Islet precursor cell (in vitro differentiated cells): Measurements from ENCODE around the gene TRIAP1.
"Not testable (repeated sequence)": the region's sequence is repeated elsewhere in the genome, so short reads cannot be mapped to it uniquely, and the experiment has no call there.

ENCODE experiments used
- DNase-seq: peaks from one replicate; pipeline ENCODE4 v3.0.0-alpha.2; 2018

Gene TRIAP1

GRCh38 chr12:120445911-120446843 is at the start of gene TRIAP1, which contains the start of gene GATC:
TRIAP1 (minus strand) TSS chr12:120446384; CDS start chr12:120446372, 12 bp downstream.
GATC (plus strand) TSS chr12:120446444; CDS start chr12:120446481, 37 bp downstream.
- peak; percentile 96 for DNase-seq

- no peak for DNase-seq
Observed at GRCh38 chr12:120495186-120495730, 49.1 kb upstream of the TRIAP1 start.

- DNase-seq, result no peak
Observed at GRCh38 chr12:120490833-120491512, 44.8 kb upstream of the TRIAP1 start.

GRCh38 chr12:120490325-120490724 is 44.1 kb upstream of the TRIAP1 start:
- DNase-seq, result no peak

GRCh38 chr12:120489018-120489417 is 42.8 kb upstream of the TRIAP1 start:
- DNase-seq, result no peak

- no peak for DNase-seq
Observed at GRCh38 chr12:120488057-120488640, 42.0 kb upstream of the TRIAP1 start.

- DNase-seq, result not testable (repeated sequence)
Observed at GRCh38 chr12:120487552-120487951, 41.4 kb upstream of the TRIAP1 start.

- DNase-seq, result no peak
Observed at GRCh38 chr12:120485961-120486881, 40.0 kb upstream of the TRIAP1 start.

GRCh38 chr12:120483621-120484020 is 37.4 kb upstream of the TRIAP1 start:
- no peak for DNase-seq

GRCh38 chr12:120481022-120481767 is 35.0 kb upstream of the TRIAP1 start:
- no peak for DNase-seq

- DNase-seq, result no peak
Observed at GRCh38 chr12:120480211-120480610, 34.0 kb upstream of the TRIAP1 start.

- DNase-seq, result no peak
Observed at GRCh38 chr12:120479458-120479857, 33.3 kb upstream of the TRIAP1 start.

- no peak for DNase-seq
Observed at GRCh38 chr12:120475643-120476042, 29.5 kb upstream of the TRIAP1 start.

- peak; percentile 97 for DNase-seq
Observed at GRCh38 chr12:120474616-120474960, 28.4 kb upstream of the TRIAP1 start.

- DNase-seq, result no peak
Observed at GRCh38 chr12:120473807-120474615, 27.8 kb upstream of the TRIAP1 start.

GRCh38 chr12:120472521-120472920 is 26.3 kb upstream of the TRIAP1 start:
- no peak for DNase-seq

GRCh38 chr12:120470150-120470784 is 24.1 kb upstream of the TRIAP1 start:
- no peak for DNase-seq

GRCh38 chr12:120469450-120470149 is 23.4 kb upstream of the TRIAP1 start, which contains the start of gene SRSF9:
SRSF9 (minus strand) TSS chr12:120469748; CDS start chr12:120469609, 139 bp downstream.
- peak; percentile 99 for DNase-seq

GRCh38 chr12:120468821-120469449 is 22.8 kb upstream of the TRIAP1 start:
- peak; percentile 68 for DNase-seq
